ENCODE results near the gene BHMT2. TPM values are rescaled to one million over a fixed set of nuclear protein-coding genes. Genes with fewer than 3 reads are reported as not detected.

The BHMT2 gene
- total RNA-seq, 4 donors from 2014 or later = 0.42 to 5.4 (median 1.8) TPM

DNA sequence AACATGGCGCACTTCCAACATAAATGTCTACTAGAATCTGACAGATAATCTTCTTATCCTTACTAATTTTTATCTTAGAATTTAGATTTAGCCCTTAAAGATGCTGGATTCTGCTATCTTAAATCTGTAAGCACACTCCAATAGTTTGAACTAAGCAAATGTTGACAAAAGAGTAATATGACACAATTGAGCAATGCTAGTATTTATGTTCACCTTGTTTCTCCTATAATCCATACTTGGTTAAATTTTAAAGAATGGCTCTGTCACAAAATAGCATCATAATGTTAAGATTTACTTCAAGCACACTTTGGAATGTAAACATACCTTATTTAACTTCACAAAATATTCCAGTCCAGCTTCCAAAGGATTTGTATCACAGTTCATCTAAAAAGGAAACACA is 45.6 kb upstream of the BHMT2 start:
- 85 to 94% methylated on average over 1 of the region's 1 CpG for WGBS, 2 donors
- DNase-seq (ENCODE audit: low spot score in 2 of 2) = no peak
- TF ChIP-seq POLR2A (IDR thresholded peaks at IDR 0.05) = no peak
- TF ChIP-seq, protein P1, sequence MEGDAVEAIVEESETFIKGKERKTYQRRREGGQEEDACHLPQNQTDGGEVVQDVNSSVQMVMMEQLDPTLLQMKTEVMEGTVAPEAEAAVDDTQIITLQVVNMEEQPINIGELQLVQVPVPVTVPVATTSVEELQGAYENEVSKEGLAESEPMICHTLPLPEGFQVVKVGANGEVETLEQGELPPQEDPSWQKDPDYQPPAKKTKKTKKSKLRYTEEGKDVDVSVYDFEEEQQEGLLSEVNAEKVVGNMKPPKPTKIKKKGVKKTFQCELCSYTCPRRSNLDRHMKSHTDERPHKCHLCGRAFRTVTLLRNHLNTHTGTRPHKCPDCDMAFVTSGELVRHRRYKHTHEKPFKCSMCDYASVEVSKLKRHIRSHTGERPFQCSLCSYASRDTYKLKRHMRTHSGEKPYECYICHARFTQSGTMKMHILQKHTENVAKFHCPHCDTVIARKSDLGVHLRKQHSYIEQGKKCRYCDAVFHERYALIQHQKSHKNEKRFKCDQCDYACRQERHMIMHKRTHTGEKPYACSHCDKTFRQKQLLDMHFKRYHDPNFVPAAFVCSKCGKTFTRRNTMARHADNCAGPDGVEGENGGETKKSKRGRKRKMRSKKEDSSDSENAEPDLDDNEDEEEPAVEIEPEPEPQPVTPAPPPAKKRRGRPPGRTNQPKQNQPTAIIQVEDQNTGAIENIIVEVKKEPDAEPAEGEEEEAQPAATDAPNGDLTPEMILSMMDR (IDR thresholded peaks at IDR 0.05) = no peak
- H3K4me3 ChIP-seq (ENCODE audit: low read depth, poor library complexity, severe bottlenecking) = no peak overlapping the region
- intact Hi-C loops (cut with DNase I; ENCODE audit: low total_unique reads) = loop anchor here (10.0 kb wide), 2 partner anchors 91 to 441 kb away; partner anchors contain the start of gene BHMT

DNA sequence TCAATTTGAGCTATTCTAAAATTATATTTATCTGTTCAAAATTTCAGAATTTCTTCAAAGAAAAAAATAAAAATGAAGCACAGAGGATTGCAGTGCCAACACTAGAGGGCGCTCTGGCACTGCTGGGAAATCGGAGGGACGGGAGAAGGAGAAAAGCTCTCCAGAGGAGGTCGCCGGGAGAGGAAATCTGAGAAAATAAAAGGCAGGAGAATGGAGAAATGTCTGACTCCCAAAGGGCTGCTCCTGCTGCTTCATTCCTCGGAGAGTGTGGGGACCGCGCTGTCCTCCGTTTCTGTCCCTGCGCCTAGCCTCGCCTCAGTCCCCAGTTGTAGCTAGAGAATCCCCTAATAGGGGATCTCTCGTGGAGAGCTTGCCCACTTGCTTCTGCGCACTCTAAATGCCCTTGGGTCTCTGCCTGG is 44.5 kb upstream of the BHMT2 start:
- 9% methylated on average over 13 of the region's 13 CpGs for whole genome bisulfite sequencing, 2 donors
- DNase-seq (ENCODE audit: low spot score in 2 of 2) = peak in 1 of 2 donors; percentile 33
- no peak overlapping the region for H3K4me3 ChIP-seq (ENCODE audit: low read depth, poor library complexity, severe bottlenecking)
- intact Hi-C loops (cut with DNase I; ENCODE audit: low total_unique reads) = loop anchor here (10.0 kb wide), 2 partner anchors 90 to 440 kb away; partner anchors contain the start of gene BHMT
- no peak for TF ChIP-seq POLR2A (IDR thresholded peaks at IDR 0.05)
- TF ChIP-seq, protein P1 (IDR thresholded peaks at IDR 0.05) = peak in 1 of 3 donors; percentile 70

DNA sequence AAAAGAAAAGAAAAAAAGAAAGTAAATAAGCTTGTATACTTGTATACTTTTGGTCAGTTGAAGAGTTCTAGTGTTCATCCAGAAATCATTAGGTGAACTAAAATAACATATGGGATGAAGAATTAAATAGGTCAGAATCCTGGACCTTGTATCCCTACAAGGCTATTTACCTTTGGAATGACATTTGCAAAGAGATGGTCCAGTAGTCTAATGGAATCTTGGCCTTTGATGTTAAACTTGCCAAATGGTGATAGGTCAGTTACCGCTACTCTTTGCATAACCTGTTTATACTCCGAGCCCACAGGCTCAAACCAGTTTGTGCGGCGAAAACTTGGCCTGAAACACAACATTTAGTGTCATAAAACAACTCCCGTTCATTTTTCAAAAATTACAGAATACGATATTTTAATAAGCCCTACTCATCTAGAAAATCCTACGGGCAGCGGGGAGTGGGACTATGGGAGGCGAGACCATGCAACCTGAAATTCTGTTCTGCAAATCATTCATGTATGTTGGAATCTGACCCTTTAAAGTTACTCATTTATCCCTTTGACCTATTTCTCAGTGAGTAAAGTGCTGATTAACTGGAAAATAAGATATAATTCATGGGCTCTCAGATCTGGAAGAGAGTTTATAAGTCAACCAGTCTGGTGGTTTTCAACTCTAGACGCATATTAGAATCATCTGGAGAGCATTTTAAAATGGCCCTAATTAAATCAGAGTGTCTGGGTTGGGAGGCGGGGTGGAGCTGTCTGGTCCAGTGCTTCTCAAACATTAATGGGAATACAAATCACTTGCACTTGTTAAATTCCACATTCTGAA is 38.7 kb upstream of the BHMT2 start:
- WGBS, 2 donors = 75 to 79% methylated on average over 11 of the region's 11 CpGs
- no peak for DNase-seq (ENCODE audit: low spot score in 2 of 2)
- intact Hi-C loops (cut with DNase I; ENCODE audit: low total_unique reads) = no loop called here
- no peak for TF ChIP-seq POLR2A (IDR thresholded peaks at IDR 0.05)
- TF ChIP-seq, protein P1 (IDR thresholded peaks at IDR 0.05) = no peak
- H3K4me3 ChIP-seq (ENCODE audit: low read depth, poor library complexity, severe bottlenecking) = no peak overlapping the region

DNA sequence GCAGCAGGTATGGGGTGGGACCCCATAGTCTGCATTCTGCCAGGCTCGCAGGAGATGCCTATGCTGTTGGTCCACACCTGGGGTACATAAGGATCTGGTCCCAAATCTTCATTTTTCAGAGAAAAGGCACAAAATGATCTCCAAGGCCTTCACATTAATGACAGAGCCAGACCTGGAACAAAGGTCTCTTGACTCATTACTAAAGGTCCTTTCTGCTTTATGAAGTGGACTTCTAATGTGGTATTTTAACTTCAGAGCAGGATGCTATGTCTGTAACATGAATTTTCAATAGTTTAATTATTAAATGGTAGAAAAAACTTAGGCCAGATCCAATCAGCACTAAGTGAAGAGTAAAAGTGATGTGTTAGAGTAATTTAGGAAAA is 38.1 kb upstream of the BHMT2 start:
- TF ChIP-seq, protein P1 (IDR thresholded peaks at IDR 0.05) = no peak
- no peak for TF ChIP-seq POLR2A (IDR thresholded peaks at IDR 0.05)
- no peak for DNase-seq (ENCODE audit: low spot score in 2 of 2)
- no peak overlapping the region for H3K4me3 ChIP-seq (ENCODE audit: low read depth, poor library complexity, severe bottlenecking)
- intact Hi-C loops (cut with DNase I; ENCODE audit: low total_unique reads) = no loop called here
- 80 to 95% methylated on average over 1 of the region's 1 CpG for WGBS, 2 donors

DNA sequence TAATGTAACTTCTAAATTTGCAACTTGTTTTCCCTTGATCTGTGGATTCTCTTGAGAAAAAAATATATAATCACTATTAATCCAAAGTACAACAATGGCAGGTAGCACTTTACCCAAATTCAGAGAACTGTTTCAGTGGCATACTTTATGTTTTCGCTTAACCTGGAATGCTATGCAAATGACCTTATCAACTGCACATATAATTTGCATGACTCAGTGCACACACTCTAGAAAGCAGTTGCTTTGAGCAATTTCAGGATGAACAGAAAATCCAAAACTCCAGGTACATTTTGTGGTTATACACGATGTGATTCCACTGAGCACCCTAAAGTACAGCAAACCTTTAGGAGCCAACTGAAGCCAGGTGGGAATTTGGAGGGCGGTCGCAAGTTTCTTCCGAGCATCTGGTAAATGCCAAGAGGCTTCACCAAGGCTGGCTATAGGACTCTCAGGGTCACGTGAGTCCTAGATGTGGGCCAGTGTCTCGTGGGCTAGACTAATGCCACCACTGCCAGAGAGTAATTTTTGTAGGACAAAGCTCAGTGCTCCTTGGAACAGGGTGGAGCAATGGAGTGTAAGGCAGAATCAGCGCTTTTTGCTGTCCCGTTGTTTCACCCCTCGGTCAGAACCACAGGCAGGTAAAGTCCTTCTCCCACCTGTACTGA is 37.4 kb upstream of the BHMT2 start:
- 85 to 93% methylated on average over 10 of the region's 10 CpGs for WGBS, 2 donors
- no peak overlapping the region for H3K4me3 ChIP-seq (ENCODE audit: low read depth, poor library complexity, severe bottlenecking)
- no peak for DNase-seq (ENCODE audit: low spot score in 2 of 2)
- TF ChIP-seq POLR2A (IDR thresholded peaks at IDR 0.05) = no peak
- TF ChIP-seq, protein P1 (IDR thresholded peaks at IDR 0.05) = no peak
- intact Hi-C loops (cut with DNase I; ENCODE audit: low total_unique reads) = no loop called here
